GM23338 (cell line): ENCODE results near the gene LRRC8B. TPM values are rescaled to one million over a fixed set of nuclear protein-coding genes. Genes with fewer than 3 reads are reported as not detected.

Experiments
- ATAC-seq: fragments of 200-7000 bp; cut with Tn5 transposase; 3 replicates; pipeline ENCODE4 v1.9.1; 2020
- DNase-seq: peaks from one replicate; pipeline ENCODE4 v3.0.0-alpha.2; 2015; ENCODE audit warnings: low spot score
- H2AFZ ChIP-seq: fragments of 200-600 bp; sonication (generic); 2 replicates; pipeline ENCODE4 v1.8.0; 2016; ENCODE audit warnings: antibody characterized with exemption, mild to moderate bottlenecking, moderate library complexity
- H3F3A ChIP-seq: fragments of 200-600 bp; sonication (generic); replicated peaks from 2 replicates; pipeline ENCODE4 v1.8.0; 2017; ENCODE audit warnings: antibody characterized with exemption, mixed run types, low read depth
- H3K27ac ChIP-seq: fragments of 200-600 bp; sonication (generic); 2 replicates; pipeline ENCODE4 v1.6.1; 2016; ENCODE audit warnings: low read depth
- H3K27me3 ChIP-seq: fragments of 200-600 bp; sonication (generic); 2 replicates; pipeline ENCODE4 v1.8.0; 2016; ENCODE audit warnings: mild to moderate bottlenecking, mixed run types, moderate library complexity; ENCODE audit not compliant: insufficient read depth
- H3K36me3 ChIP-seq: fragments of 200-600 bp; sonication (generic); 2 replicates; pipeline ENCODE4 v1.8.0; 2016; ENCODE audit warnings: mild to moderate bottlenecking; ENCODE audit not compliant: insufficient read depth
- H3K4me1 ChIP-seq: fragments of 200-600 bp; sonication (generic); 2 replicates; pipeline ENCODE4 v1.8.0; 2016; ENCODE audit warnings: mild to moderate bottlenecking, moderate library complexity; ENCODE audit not compliant: insufficient read depth
- H3K4me2 ChIP-seq: fragments of 200-600 bp; sonication (generic); 2 replicates; pipeline ENCODE4 v1.7.1; 2017; ENCODE audit warnings: mixed run types
- H3K4me3 ChIP-seq: fragments of 200-600 bp; sonication (generic); 2 replicates; pipeline ENCODE4 v1.6.1; 2016; ENCODE audit warnings: mixed run types
- H3K79me2 ChIP-seq: fragments of 200-600 bp; sonication (generic); replicated peaks from 2 replicates; pipeline ENCODE4 v1.8.0; 2017; ENCODE audit warnings: mild to moderate bottlenecking; ENCODE audit not compliant: insufficient read depth
- H3K9me2 ChIP-seq: fragments of 200-600 bp; sonication (generic); 2 replicates; pipeline ENCODE4 v1.8.0; 2017; ENCODE audit not compliant: insufficient read depth
- H4K20me1 ChIP-seq: fragments of 200-600 bp; sonication (generic); replicated peaks from 2 replicates; pipeline ENCODE4 v1.8.0; 2017; ENCODE audit warnings: mild to moderate bottlenecking; ENCODE audit not compliant: insufficient read depth
- H3K27ac Mint-ChIP-seq: 2 replicates; pipeline ENCODE4 v1.8.0; 2020; ENCODE audit warnings: inconsistent platforms, mild to moderate bottlenecking, moderate library complexity, mixed read lengths
- H3K27me3 Mint-ChIP-seq: 3 replicates; pipeline ENCODE4 v1.8.0; 2022; ENCODE audit warnings: low read depth, mild to moderate bottlenecking, moderate library complexity, mixed read lengths, inconsistent platforms; ENCODE audit not compliant: insufficient read depth, poor library complexity
- H3K36me3 Mint-ChIP-seq: 3 replicates; pipeline ENCODE4 v1.8.0; 2021; ENCODE audit warnings: low read depth, mild to moderate bottlenecking, inconsistent platforms, moderate library complexity, mixed read lengths
- H3K4me1 Mint-ChIP-seq: 3 replicates; pipeline ENCODE4 v1.8.0; 2020; ENCODE audit warnings: mild to moderate bottlenecking, inconsistent platforms, mixed read lengths
- H3K4me3 Mint-ChIP-seq: 3 replicates; pipeline ENCODE4 v1.8.0; 2021; ENCODE audit warnings: moderate library complexity, mild to moderate bottlenecking, inconsistent platforms, mixed read lengths
- H3K9me3 Mint-ChIP-seq: 3 replicates; pipeline ENCODE4 v1.8.0; 2020; ENCODE audit warnings: moderate library complexity, mild to moderate bottlenecking, inconsistent platforms, mixed read lengths
- EZH2 ChIP-seq: fragments of 200-600 bp; sonication (generic); IDR thresholded peaks from one replicate; pipeline ENCODE4 v1.8.0; 2017; ENCODE audit warnings: antibody characterized with exemption, mild to moderate bottlenecking, low read depth; ENCODE audit not compliant: unreplicated experiment
- EZH2phosphoT487 ChIP-seq: fragments of 200-600 bp; sonication (generic); IDR thresholded peaks from one replicate; pipeline ENCODE4 v1.8.1; 2018; ENCODE audit warnings: antibody characterized with exemption; ENCODE audit not compliant: unreplicated experiment
- NANOG ChIP-seq: IDR thresholded peaks from 2 replicates; pipeline ENCODE4 v1.6.1; 2016; ENCODE audit warnings: antibody characterized with exemption, borderline replicate concordance
- POLR2AphosphoS5 ChIP-seq: IDR thresholded peaks from 2 replicates; pipeline ENCODE4 v1.6.1; 2016; ENCODE audit warnings: antibody characterized with exemption, low read depth
- STAT1 ChIP-seq: IDR thresholded peaks from one replicate; pipeline ENCODE4 v1.6.1; 2016; ENCODE audit warnings: antibody characterized with exemption; ENCODE audit not compliant: unreplicated experiment
- polyA plus RNA-seq: library from polyadenylated mRNA; unstranded; fragments of >200 nt; fragmentation: Nextera tagmentation; extraction: Ambion mirVana; gene quantifications from 2 replicates; pipeline ENCODE4 v1.2.1, GENCODE V29; 2016
- total RNA-seq: library from RNA; depleted of rRNA; stranded (reverse); fragments of >200 nt; shearing (Covaris generic); gene quantifications from 2 replicates; pipeline ENCODE4 v1.2.3, GENCODE V29; 2014
- TF ChIP-seq, protein P1 (sequence below): IDR thresholded peaks from 2 replicates; pipeline ENCODE4 v1.6.1; 2016; ENCODE audit warnings: antibody characterized with exemption
- TF ChIP-seq, protein P2 (sequence below): fragments of 250-450 bp; sonication (Bioruptor Pico); IDR thresholded peaks from 2 replicates; pipeline ENCODE4 v1.5.0; 2020; ENCODE audit warnings: mild to moderate bottlenecking, moderate library complexity
- TF ChIP-seq, protein P3 (sequence below), 2 experiments: fragments of 200-600 bp in 1 of 2; sonication (generic) in 1 of 2; conservative IDR thresholded peaks; 2 replicates each; pipeline versions ENCODE4 v1.5.1 to v1.6.1; 2016 to 2017; ENCODE audit warnings: antibody characterized with exemption in 2 of 2, low read depth in 2 of 2, mild to moderate bottlenecking in 2 of 2, moderate library complexity in 1 of 2

LRRC8B gene
- total and polyA plus RNA-seq, 2 experiments from 2014 or later: 9.0 to 26.5 TPM

DNA sequence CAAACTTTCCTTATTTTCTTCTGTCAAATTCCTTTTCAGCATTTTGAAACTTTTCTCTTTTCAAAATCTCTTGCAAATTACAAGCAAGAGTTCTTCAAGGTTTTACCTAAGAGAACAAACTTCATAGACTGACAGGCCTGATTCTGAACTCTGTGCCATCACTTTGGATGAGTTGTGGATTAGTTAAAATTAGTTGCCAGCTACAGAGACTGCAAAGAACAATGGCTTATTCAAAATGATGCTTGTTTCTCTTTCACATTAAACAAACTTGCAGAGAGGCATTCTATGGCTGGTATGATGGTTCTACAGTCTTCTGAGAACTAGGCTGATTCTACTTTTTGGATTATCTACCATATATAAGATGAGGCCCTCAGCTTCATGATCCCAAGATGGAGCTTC lies 3.8 kb downstream of the LRRC8B start:
- Histone ChIP-seq H3K4me2 (peak overlapping the region; percentile 24; the same call in 1 of the 2 replicates), H3K27me3 (no peaks in the 10 kb centered on the region), H3F3A (0 out of 2 replicates have a peak, but pooled peaks cover 7% of the 10 kb centered on the region), H4K20me1 (peaks cover 21% of the 10 kb centered on the region), H3K4me3 (no peak overlapping the region), H3K27ac (no peak overlapping the region), H3K4me1 (peaks cover 43% of the 10 kb centered on the region), H3K36me3 (no peaks in the 10 kb centered on the region), H3K9me2 (no peaks in the 10 kb centered on the region), H2AFZ (no peak overlapping the region), H3K79me2 (peaks cover 77% of the 10 kb centered on the region)
- no peak for TF ChIP-seq STAT1
- no peak for TF ChIP-seq NANOG
- no peak for TF ChIP-seq EZH2phosphoT487
- TF ChIP-seq, protein P1, sequence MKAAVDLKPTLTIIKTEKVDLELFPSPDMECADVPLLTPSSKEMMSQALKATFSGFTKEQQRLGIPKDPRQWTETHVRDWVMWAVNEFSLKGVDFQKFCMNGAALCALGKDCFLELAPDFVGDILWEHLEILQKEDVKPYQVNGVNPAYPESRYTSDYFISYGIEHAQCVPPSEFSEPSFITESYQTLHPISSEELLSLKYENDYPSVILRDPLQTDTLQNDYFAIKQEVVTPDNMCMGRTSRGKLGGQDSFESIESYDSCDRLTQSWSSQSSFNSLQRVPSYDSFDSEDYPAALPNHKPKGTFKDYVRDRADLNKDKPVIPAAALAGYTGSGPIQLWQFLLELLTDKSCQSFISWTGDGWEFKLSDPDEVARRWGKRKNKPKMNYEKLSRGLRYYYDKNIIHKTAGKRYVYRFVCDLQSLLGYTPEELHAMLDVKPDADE: no peak
- no peak for TF ChIP-seq POLR2AphosphoS5
- TF ChIP-seq, protein P2, sequence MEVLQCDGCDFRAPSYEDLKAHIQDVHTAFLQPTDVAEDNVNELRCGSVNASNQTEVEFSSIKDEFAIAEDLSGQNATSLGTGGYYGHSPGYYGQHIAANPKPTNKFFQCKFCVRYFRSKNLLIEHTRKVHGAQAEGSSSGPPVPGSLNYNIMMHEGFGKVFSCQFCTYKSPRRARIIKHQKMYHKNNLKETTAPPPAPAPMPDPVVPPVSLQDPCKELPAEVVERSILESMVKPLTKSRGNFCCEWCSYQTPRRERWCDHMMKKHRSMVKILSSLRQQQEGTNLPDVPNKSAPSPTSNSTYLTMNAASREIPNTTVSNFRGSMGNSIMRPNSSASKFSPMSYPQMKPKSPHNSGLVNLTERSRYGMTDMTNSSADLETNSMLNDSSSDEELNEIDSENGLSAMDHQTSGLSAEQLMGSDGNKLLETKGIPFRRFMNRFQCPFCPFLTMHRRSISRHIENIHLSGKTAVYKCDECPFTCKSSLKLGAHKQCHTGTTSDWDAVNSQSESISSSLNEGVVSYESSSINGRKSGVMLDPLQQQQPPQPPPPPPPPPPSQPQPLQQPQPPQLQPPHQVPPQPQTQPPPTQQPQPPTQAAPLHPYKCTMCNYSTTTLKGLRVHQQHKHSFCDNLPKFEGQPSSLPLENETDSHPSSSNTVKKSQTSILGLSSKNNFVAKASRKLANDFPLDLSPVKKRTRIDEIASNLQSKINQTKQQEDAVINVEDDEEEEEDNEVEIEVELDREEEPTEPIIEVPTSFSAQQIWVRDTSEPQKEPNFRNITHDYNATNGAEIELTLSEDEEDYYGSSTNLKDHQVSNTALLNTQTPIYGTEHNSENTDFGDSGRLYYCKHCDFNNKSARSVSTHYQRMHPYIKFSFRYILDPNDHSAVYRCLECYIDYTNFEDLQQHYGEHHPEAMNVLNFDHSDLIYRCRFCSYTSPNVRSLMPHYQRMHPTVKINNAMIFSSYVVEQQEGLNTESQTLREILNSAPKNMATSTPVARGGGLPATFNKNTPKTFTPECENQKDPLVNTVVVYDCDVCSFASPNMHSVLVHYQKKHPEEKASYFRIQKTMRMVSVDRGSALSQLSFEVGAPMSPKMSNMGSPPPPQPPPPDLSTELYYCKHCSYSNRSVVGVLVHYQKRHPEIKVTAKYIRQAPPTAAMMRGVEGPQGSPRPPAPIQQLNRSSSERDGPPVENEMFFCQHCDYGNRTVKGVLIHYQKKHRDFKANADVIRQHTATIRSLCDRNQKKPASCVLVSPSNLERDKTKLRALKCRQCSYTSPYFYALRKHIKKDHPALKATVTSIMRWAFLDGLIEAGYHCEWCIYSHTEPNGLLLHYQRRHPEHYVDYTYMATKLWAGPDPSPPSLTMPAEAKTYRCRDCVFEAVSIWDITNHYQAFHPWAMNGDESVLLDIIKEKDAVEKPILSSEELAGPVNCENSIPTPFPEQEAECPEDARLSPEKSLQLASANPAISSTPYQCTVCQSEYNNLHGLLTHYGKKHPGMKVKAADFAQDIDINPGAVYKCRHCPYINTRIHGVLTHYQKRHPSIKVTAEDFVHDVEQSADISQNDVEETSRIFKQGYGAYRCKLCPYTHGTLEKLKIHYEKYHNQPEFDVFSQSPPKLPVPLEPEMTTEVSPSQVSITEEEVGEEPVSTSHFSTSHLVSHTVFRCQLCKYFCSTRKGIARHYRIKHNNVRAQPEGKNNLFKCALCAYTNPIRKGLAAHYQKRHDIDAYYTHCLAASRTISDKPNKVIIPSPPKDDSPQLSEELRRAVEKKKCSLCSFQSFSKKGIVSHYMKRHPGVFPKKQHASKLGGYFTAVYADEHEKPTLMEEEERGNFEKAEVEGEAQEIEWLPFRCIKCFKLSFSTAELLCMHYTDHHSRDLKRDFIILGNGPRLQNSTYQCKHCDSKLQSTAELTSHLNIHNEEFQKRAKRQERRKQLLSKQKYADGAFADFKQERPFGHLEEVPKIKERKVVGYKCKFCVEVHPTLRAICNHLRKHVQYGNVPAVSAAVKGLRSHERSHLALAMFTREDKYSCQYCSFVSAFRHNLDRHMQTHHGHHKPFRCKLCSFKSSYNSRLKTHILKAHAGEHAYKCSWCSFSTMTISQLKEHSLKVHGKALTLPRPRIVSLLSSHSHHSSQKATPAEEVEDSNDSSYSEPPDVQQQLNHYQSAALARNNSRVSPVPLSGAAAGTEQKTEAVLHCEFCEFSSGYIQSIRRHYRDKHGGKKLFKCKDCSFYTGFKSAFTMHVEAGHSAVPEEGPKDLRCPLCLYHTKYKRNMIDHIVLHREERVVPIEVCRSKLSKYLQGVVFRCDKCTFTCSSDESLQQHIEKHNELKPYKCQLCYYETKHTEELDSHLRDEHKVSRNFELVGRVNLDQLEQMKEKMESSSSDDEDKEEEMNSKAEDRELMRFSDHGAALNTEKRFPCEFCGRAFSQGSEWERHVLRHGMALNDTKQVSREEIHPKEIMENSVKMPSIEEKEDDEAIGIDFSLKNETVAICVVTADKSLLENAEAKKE (CRISPR knock-in tag): no peak
- TF ChIP-seq EZH2: no peak
- TF ChIP-seq, protein P3, sequence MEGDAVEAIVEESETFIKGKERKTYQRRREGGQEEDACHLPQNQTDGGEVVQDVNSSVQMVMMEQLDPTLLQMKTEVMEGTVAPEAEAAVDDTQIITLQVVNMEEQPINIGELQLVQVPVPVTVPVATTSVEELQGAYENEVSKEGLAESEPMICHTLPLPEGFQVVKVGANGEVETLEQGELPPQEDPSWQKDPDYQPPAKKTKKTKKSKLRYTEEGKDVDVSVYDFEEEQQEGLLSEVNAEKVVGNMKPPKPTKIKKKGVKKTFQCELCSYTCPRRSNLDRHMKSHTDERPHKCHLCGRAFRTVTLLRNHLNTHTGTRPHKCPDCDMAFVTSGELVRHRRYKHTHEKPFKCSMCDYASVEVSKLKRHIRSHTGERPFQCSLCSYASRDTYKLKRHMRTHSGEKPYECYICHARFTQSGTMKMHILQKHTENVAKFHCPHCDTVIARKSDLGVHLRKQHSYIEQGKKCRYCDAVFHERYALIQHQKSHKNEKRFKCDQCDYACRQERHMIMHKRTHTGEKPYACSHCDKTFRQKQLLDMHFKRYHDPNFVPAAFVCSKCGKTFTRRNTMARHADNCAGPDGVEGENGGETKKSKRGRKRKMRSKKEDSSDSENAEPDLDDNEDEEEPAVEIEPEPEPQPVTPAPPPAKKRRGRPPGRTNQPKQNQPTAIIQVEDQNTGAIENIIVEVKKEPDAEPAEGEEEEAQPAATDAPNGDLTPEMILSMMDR (conservative IDR thresholded peaks at IDR 0.05; ENCODE audit: low read depth in 2 of 2): no peak
- ATAC-seq: no peak
- H3K4me3 Mint-ChIP-seq: no peak overlapping the region
- H3K27ac Mint-ChIP-seq: no peak overlapping the region
- H3K4me1 Mint-ChIP-seq: peaks cover 43% of the 10 kb centered on the region
- DNase-seq: no peak
- peaks cover 9% of the 10 kb centered on the region for H3K27me3 Mint-ChIP-seq
- H3K36me3 Mint-ChIP-seq: peaks cover 12% of the 10 kb centered on the region
- peaks cover 3% of the 10 kb centered on the region; the same call in 1 of the 3 replicates for H3K9me3 Mint-ChIP-seq
